Breast epithelium (tissue), 4 donors: ENCODE data around the gene RBFOX1. TPM values are rescaled to one million over a fixed set of nuclear protein-coding genes. Genes with fewer than 3 reads are reported as not detected.

Experiments used
- DNase-seq, 2 donors: peaks; one replicate each; pipeline ENCODE4 v3.0.0-alpha.2; 2019; ENCODE audit warnings: low spot score in 2 of 2
- H3K27ac ChIP-seq, 2 donors: fragments of 200-600 bp; sonication (generic) in 1 of 2; one replicate each; pipeline ENCODE4 v1.5.1; 2016 to 2019; ENCODE audit warnings: mild to moderate bottlenecking in 1 of 2
- H3K27me3 ChIP-seq, 2 donors: fragments of 200-600 bp; sonication (generic) in 1 of 2; one replicate each; pipeline versions ENCODE4 v1.5.1 to v1.6.0; 2017 to 2019; ENCODE audit warnings: control low read depth in 1 of 2, mild to moderate bottlenecking in 1 of 2
- H3K36me3 ChIP-seq: fragments of 200-600 bp; one replicate; pipeline ENCODE4 v1.5.1; 2019
- H3K4me1 ChIP-seq, 2 donors: fragments of 200-600 bp; sonication (generic); one replicate each; pipeline ENCODE4 v1.5.1; 2016 to 2019; ENCODE audit warnings: control low read depth in 1 of 2
- H3K4me3 ChIP-seq, 3 donors: fragments of 200-600 bp; sonication (generic); 1 replicate in 2 of 3; 2 replicates in 1 of 3; pipeline ENCODE4 v1.5.1; 2016 to 2019; ENCODE audit warnings: mild to moderate bottlenecking in 3 of 3, moderate library complexity in 2 of 3
- H3K9me3 ChIP-seq, 2 donors: fragments of 200-600 bp; sonication (generic) in 1 of 2; one replicate each; pipeline ENCODE4 v1.5.1; 2016 to 2019; ENCODE audit warnings: control low read depth in 1 of 2
- POLR2A ChIP-seq: fragments of 450-650 bp; IDR thresholded peaks from one replicate; pipeline ENCODE4 v1.6.1; 2016; ENCODE audit warnings: antibody characterized with exemption, mild to moderate bottlenecking, moderate library complexity
- POLR2AphosphoS5 ChIP-seq, 3 donors: sonication (generic); formaldehyde crosslinking; IDR thresholded peaks; one replicate each; pipeline ENCODE4 v1.6.1; 2017; ENCODE audit warnings: antibody characterized with exemption in 3 of 3
- intact Hi-C: fragments of 100-400 bp; cut with DNase I; formaldehyde crosslinking; loops from one replicate; pipeline ENCODE4 v1.15.1; 2023; ENCODE audit warnings: low total_unique reads
- total RNA-seq, 3 donors: library from RNA; depleted of rRNA; stranded (reverse); fragments of >200 nt; gene quantifications; one replicate each; pipeline ENCODE4 v1.1.0, GENCODE V29; 2016
- TF ChIP-seq, protein P1 (sequence below), 3 donors: fragments of 450-650 bp; IDR thresholded peaks; one replicate each; pipeline ENCODE4 v1.5.1; 2016 to 2017; ENCODE audit warnings: antibody characterized with exemption in 3 of 3, mild to moderate bottlenecking in 3 of 3, moderate library complexity in 3 of 3

RBFOX1 gene
- total RNA-seq, 3 donors from 2014 or later, result 0.29 TPM; not detected in 2

DNA sequence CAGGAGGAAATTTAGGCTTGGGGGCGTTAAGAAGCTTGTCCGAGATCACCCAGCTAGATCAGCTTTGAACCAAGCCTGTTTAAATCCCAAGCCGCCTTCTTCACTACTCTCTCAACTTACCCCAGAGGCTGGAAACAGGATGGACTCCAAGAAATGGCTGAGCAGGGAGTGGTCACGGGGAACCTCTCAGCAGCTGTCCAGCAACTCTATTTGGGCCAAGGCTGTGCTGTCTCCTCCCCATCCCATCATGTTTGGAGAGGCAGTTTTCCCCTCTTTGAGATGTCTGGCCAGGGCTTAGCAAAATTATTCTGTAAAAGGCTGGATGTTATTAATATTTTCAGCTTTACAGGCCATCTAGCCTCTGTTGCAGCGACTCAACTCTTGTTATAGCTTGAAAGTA, 305.7 kb downstream of the RBFOX1 start:
- TF ChIP-seq POLR2AphosphoS5 (IDR thresholded peaks at IDR 0.05) (no peak), POLR2A (no peak)
- TF ChIP-seq, protein P1, sequence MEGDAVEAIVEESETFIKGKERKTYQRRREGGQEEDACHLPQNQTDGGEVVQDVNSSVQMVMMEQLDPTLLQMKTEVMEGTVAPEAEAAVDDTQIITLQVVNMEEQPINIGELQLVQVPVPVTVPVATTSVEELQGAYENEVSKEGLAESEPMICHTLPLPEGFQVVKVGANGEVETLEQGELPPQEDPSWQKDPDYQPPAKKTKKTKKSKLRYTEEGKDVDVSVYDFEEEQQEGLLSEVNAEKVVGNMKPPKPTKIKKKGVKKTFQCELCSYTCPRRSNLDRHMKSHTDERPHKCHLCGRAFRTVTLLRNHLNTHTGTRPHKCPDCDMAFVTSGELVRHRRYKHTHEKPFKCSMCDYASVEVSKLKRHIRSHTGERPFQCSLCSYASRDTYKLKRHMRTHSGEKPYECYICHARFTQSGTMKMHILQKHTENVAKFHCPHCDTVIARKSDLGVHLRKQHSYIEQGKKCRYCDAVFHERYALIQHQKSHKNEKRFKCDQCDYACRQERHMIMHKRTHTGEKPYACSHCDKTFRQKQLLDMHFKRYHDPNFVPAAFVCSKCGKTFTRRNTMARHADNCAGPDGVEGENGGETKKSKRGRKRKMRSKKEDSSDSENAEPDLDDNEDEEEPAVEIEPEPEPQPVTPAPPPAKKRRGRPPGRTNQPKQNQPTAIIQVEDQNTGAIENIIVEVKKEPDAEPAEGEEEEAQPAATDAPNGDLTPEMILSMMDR (IDR thresholded peaks at IDR 0.05), result no peak
- Histone ChIP-seq H3K9me3 (no peaks in the 10 kb centered on the region), H3K27me3 (no peaks in the 10 kb centered on the region), H3K36me3 (no peaks in the 10 kb centered on the region), H3K4me1 (no peaks in the 10 kb centered on the region), H3K27ac (no peak overlapping the region), H3K4me3 (no peak overlapping the region)
- no peak for DNase-seq
- intact Hi-C loops, result loop anchor here (2.0 kb wide), 1 partner anchor 120 kb away; no protein-coding TSS in a partner anchor

DNA sequence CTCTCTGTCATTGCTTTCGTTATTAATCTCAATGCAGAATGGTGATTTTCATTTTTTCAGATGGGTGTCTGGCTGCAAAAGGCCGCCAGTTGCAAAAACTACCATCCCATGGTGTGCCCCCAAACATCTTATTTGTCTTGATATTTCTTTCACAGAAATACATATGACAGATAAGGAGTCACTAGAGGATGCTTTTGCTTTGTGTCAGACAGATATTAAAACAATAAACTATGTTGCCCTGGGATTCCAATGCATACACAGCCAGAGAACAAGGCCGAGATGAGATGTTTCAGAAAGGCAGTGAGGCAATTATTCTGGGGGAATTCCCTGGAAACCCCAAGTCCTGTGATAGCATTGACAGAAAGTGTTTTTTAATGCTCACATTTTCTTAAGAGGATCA, 307.7 kb downstream of the RBFOX1 start:
- Histone ChIP-seq H3K4me3 (no peak overlapping the region), H3K36me3 (no peaks in the 10 kb centered on the region), H3K27me3 (peaks cover 0 to 4% of the 10 kb centered on the region in 2 donors), H3K9me3 (no peaks in the 10 kb centered on the region), H3K4me1 (no peaks in the 10 kb centered on the region), H3K27ac (no peak overlapping the region)
- TF ChIP-seq POLR2AphosphoS5 (IDR thresholded peaks at IDR 0.05) (no peak), POLR2A (no peak)
- TF ChIP-seq, protein P1 (IDR thresholded peaks at IDR 0.05), result no peak
- intact Hi-C loops, result no loop called here
- DNase-seq, result no peak

DNA sequence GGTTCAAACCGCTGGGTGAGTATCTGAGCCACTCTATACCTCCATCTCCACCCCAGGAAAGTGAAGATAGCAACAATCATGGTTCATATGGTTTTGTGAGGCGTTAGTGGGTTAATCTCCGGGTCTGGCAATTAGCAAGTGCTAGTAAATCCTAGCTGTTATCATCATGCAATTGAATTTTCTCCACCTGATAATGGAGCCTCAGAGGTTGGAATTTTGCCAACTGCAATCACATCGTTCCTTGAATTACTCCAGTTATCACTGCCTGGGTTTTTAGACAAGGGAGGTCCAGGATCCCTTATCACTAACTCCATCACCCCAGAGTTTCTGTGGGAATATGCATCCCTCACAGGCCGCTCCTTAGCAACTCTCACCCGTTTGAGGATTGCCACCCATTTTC, 311.5 kb downstream of the RBFOX1 start:
- peaks cover 0 to 4% of the 10 kb centered on the region in 2 donors for H3K27me3 ChIP-seq

DNA sequence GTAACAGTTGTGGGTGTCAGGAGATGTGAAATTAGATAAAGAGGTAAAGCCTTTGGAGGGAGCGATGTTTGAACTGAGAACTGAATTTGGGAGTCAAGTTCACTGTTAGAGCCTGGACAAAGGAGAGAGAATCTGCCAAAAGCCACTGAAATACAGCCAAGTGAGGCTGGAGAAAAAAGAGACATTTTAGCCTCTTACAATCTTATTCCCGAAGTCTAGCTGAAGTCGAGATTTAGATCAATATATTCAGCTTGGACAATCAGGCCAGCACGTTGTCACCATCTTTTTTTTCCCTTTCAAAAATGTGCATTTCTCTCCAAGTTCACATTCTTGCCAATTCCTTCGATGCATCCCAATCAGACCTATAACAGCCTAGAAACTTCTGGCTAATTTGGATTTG, 312.2 kb downstream of the RBFOX1 start:
- H3K36me3 ChIP-seq, result no peaks in the 10 kb centered on the region
- peaks cover 0 to 4% of the 10 kb centered on the region in 2 donors for H3K27me3 ChIP-seq
- TF ChIP-seq, protein P1 (IDR thresholded peaks at IDR 0.05), result no peak
- TF ChIP-seq POLR2AphosphoS5 (IDR thresholded peaks at IDR 0.05), result no peak
- no peak for TF ChIP-seq POLR2A
- H3K4me3 ChIP-seq, result no peak overlapping the region
- intact Hi-C loops, result no loop called here
- DNase-seq, result no peak
- no peaks in the 10 kb centered on the region for H3K4me1 ChIP-seq
- no peak overlapping the region for H3K27ac ChIP-seq
- H3K9me3 ChIP-seq, result no peaks in the 10 kb centered on the region

More for the DNA sequence above, 311.5 kb downstream of the RBFOX1 start:
- no peak overlapping the region for H3K27ac ChIP-seq
- no peak for DNase-seq
- H3K9me3 ChIP-seq, result no peaks in the 10 kb centered on the region
- H3K4me1 ChIP-seq, result no peaks in the 10 kb centered on the region
- no peaks in the 10 kb centered on the region for H3K36me3 ChIP-seq
- intact Hi-C loops, result no loop called here
- TF ChIP-seq POLR2AphosphoS5 (IDR thresholded peaks at IDR 0.05) (no peak), POLR2A (no peak)
- TF ChIP-seq, protein P1 (IDR thresholded peaks at IDR 0.05), result no peak
- H3K4me3 ChIP-seq, result no peak overlapping the region

DNA sequence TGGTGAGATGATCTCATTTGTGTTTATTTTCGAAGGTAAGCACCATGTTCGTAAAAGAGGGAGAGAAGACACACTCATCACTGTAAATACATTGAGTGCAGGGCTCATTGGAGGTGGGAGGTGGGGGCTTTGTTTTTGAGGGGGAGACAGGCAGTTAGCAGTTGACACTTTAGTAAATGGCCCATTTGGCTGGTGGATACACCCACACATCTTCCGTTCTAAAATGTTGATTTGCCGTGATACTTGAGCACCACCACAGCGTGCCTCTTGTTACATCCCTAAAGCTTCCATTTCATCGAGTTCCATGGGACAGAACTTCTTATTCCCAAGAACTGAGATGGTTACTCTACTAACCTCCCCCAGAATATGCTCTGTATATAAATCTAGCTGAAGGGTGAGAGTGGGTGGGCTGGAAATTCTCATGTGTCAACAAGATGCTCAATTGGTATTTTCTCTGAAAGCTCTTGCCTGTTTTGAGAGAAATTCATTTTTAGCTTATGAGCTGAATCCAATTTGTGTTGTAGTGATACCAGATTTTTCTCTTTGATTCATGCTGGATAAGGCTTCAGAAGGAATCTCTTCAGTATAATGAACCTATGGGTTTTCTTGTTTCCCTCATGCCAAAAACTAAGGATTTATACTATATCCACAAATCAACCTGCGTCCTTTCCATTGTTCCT, 314.3 kb downstream of the RBFOX1 start:
- Histone ChIP-seq H3K27ac (no peak overlapping the region), H3K27me3 (peaks cover 0 to 4% of the 10 kb centered on the region in 2 donors), H3K9me3 (no peaks in the 10 kb centered on the region), H3K4me1 (no peaks in the 10 kb centered on the region), H3K36me3 (no peaks in the 10 kb centered on the region), H3K4me3 (no peak overlapping the region)
- intact Hi-C loops, result no loop called here
- DNase-seq, result no peak
- TF ChIP-seq, protein P1 (IDR thresholded peaks at IDR 0.05), result no peak
- TF ChIP-seq POLR2AphosphoS5 (IDR thresholded peaks at IDR 0.05) (no peak), POLR2A (no peak)
